Brain microvascular endothelial cell (primary cell): Measurements from ENCODE around the gene POM121L2.

ENCODE experiments used
- DNase-seq: peaks from one replicate; pipeline ENCODE4 v3.0.0-alpha.2; 2020
- H3K27ac ChIP-seq: fragments of 250-450 bp; sonication (Bioruptor Pico); 2 replicates; pipeline ENCODE4 v1.5.1; 2020; ENCODE audit warnings: mild to moderate bottlenecking, moderate library complexity
- H3K27me3 ChIP-seq: fragments of 250-450 bp; sonication (Bioruptor Pico); replicated peaks from 2 replicates; pipeline ENCODE4 v1.5.1; 2020; ENCODE audit warnings: mild to moderate bottlenecking
- H3K36me3 ChIP-seq: fragments of 250-450 bp; sonication (Bioruptor Pico); replicated peaks from 2 replicates; pipeline ENCODE4 v1.5.1; 2020; ENCODE audit warnings: mild to moderate bottlenecking
- H3K4me3 ChIP-seq: 2 replicates; pipeline ENCODE4 v1.5.1; 2011; ENCODE audit warnings: low read depth, mild to moderate bottlenecking, control low read depth, low read length, moderate library complexity
- in situ Hi-C: cut with HindIII; loops from 2 replicates; pipeline ENCODE4 v1.10.0; 2017; ENCODE audit warnings: low sequenced_read_pairs, low pct_ligation_motif_present
- TF ChIP-seq, protein P1 (sequence below): IDR thresholded peaks from 2 replicates; pipeline ENCODE4 v1.5.1; 2011; ENCODE audit warnings: low read depth, mild to moderate bottlenecking, moderate library complexity, low read length, control low read depth, inconsistent platforms; ENCODE audit errors: missing control alignments

POM121L2 gene

DNA sequence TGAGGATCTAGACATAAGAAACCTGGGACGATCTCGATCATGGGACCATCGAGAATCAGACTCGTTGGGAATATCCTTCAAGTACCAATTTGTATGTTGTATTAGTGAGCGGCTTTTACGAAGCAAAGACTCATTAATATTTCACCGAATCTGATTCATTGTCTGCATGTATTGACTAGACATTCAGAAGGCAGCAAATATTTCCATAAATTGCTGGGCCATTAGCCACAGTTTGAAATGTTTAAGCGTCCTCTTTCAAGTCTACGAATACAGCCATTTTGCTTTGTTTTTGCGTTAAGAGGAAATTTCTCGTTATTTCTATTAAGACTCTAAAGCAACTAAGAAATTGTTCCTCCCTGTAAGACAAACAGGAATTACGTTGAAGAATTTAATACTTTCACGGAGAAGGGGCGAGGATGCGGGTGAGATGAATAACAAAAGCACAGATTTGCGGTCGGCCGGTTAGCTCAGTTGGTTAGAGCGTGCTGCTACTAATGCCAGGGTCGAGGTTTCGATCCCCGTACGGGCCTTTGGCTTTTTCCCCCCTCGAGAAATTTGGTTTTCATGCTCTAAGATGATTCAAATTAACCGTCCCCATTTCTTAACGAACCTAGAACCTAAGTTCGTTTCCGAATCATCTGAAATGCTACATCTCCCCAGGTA lies 18.5 kb downstream of the POM121L2 start:
- in situ Hi-C loops = no loop called here
- H3K27ac ChIP-seq = no peak overlapping the region
- TF ChIP-seq, protein P1, sequence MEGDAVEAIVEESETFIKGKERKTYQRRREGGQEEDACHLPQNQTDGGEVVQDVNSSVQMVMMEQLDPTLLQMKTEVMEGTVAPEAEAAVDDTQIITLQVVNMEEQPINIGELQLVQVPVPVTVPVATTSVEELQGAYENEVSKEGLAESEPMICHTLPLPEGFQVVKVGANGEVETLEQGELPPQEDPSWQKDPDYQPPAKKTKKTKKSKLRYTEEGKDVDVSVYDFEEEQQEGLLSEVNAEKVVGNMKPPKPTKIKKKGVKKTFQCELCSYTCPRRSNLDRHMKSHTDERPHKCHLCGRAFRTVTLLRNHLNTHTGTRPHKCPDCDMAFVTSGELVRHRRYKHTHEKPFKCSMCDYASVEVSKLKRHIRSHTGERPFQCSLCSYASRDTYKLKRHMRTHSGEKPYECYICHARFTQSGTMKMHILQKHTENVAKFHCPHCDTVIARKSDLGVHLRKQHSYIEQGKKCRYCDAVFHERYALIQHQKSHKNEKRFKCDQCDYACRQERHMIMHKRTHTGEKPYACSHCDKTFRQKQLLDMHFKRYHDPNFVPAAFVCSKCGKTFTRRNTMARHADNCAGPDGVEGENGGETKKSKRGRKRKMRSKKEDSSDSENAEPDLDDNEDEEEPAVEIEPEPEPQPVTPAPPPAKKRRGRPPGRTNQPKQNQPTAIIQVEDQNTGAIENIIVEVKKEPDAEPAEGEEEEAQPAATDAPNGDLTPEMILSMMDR = no peak
- H3K36me3 ChIP-seq = no peaks in the 10 kb centered on the region
- peaks cover 2% of the 10 kb centered on the region for H3K27me3 ChIP-seq
- H3K4me3 ChIP-seq = peak overlapping the region; percentile 33
- DNase-seq = peak; percentile 75

DNA sequence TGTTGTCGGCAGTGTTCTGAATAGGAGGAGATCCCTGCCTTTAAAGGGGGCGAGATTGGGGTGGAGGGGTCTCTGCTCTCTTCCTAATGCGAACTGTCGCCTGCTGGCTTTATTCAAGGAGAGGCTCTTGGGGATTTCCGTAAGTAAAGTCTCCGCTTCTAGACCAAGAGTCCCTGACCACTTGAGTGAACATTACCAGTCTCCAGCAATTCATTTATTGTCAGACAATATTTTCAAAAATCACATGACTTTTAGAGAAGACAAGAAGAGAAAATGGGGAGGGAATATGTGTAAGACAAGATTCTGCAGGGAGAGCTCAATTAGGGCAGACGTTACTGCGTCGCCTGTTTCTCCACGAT lies 21.2 kb downstream of the POM121L2 start:
- in situ Hi-C loops = no loop called here
- H3K27ac ChIP-seq = no peak overlapping the region
- H3K4me3 ChIP-seq = peak overlapping the region; percentile 38
- H3K27me3 ChIP-seq = peaks cover 16% of the 10 kb centered on the region
- TF ChIP-seq, protein P1 = no peak
- no peak for DNase-seq
- H3K36me3 ChIP-seq = no peaks in the 10 kb centered on the region

DNA sequence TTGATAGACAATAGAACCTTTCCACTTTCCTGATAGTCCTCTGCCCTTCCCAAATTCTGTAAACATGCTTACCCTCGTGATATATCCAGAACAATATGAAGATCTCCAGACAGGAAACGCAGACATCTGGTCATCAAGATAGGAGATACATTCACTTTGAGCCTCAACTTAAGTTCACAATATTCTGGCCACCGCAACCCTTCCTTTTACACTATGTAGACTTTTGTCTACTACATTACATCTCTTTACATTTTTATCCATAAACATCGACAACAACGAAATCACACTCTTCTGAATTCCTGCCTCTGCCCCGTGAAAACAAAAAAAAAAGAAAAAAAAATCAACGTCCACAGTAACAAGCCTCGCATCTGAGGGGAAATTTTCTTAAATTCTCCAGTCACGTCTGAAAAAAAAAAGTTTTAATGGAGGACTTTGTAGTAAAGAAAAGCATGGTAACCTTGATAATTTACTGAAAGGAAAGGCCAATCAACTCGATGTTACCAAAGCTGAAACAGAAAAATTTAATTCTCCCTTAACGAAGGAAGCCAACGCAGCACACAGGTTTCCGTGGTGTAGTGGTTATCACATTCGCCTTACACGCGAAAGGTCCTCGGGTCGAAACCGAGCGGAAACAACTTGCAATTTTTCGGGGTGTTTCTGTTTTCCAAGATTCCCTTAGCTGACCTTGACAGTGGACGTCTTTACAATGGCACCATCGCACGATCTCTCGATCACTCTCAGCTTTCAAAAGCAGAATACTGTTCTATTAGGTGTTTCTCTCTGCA lies 21.8 kb downstream of the POM121L2 start:
- H3K4me3 ChIP-seq = peak overlapping the region; percentile 38

DNA sequence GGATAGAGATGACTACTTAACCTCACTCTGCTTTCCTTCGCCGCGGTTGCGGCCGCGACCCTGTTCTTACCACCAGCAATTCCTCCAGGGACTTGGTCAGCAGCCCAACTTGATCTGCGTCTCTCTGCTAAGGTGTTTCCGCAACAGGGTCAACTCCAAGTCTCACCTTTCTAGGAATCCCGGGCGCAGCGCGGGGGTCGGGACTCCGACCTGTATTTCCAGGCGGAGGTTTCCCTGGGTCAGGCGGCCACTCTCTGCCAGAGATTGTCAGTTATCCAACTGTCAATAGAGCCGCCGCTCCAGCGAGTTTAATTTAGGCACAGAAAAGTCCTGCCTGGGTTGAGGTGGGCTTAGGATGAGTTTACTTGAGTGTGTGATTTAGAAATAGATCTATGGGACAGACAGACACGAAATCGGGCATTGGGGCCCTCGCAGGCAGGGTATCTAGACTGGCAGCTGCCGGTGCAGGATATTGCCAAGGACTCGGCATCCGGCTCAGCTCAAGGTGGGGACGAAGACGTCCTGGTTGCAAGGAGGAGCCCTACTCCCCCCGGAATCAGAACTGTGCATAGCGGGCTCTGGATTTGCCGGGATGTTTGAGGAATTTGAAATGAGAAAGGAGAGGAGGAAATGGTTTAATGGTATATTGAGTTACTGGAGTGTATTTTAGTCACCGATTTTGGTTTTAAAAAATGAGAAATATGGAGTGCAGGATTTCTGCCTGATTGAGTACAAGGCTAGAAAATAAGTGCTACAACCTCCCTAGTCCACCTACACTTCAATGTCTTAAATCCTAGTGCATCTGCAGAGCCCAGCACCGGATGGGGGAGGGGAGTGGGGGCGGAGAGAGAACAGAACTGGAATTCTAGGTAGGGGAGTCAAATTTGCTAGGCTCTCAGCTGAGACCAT lies 23.7 kb downstream of the POM121L2 start:
- H3K4me3 ChIP-seq = peak overlapping the region; percentile 37
- in situ Hi-C loops = no loop called here
- TF ChIP-seq, protein P1 = no peak
- no peak overlapping the region for H3K27ac ChIP-seq
- DNase-seq = no peak
- H3K27me3 ChIP-seq = peaks cover 23% of the 10 kb centered on the region
- H3K36me3 ChIP-seq = no peaks in the 10 kb centered on the region

More for the DNA sequence above, 21.8 kb downstream of the POM121L2 start:
- H3K36me3 ChIP-seq = no peaks in the 10 kb centered on the region
- H3K27me3 ChIP-seq = peaks cover 16% of the 10 kb centered on the region
- DNase-seq = peak; percentile 85
- TF ChIP-seq, protein P1 = no peak
- no peak overlapping the region for H3K27ac ChIP-seq
- in situ Hi-C loops = no loop called here

DNA sequence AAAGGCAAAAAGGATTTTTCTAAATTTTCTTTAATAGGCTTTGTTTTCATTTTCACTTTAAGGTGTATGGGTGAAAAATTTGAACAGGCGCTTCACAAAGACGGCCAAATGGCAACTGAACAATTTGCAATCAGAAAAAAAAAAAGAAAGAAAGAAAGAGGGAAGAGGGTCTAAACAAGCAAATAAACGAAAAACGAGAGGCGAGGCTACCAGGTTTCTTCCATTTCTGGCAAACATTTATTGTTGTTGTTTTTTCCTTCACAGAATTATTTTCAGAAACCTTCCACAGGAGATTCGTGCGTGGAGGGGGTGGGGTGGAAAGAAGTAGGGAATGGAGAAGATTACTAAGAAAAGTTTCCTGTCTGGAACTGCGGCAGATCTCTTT lies 24.3 kb downstream of the POM121L2 start:
- no peaks in the 10 kb centered on the region for H3K36me3 ChIP-seq
- no peak for DNase-seq
- H3K27ac ChIP-seq = no peak overlapping the region
- in situ Hi-C loops = no loop called here
- TF ChIP-seq, protein P1 = no peak
- H3K27me3 ChIP-seq = peaks cover 30% of the 10 kb centered on the region
- H3K4me3 ChIP-seq = peak overlapping the region; percentile 37
